GM19238 (cell line): ENCODE results near the gene MRTFA.
"Not testable (repeated sequence)": the region's sequence is repeated elsewhere in the genome, so short reads cannot be mapped to it uniquely, and the experiment has no call there.

Experiments used
- DNase-seq: peaks from one replicate; pipeline ENCODE4 v3.0.0; 2011; ENCODE audit warnings: low spot score; ENCODE audit not compliant: insufficient read length

MRTFA gene

GRCh38 chr22:40628354-40629042 is 8.0 kb downstream of the MRTFA start:
- DNase-seq: no peak

- DNase-seq: no peak
Measured at GRCh38 chr22:40627612-40628011, 8.9 kb downstream of the MRTFA start.

- DNase-seq: no peak
Measured at GRCh38 chr22:40626851-40627250, 9.7 kb downstream of the MRTFA start.

- DNase-seq: not testable (repeated sequence)
Measured at GRCh38 chr22:40625794-40626193, 10.7 kb downstream of the MRTFA start.

- DNase-seq: not testable (repeated sequence)
Measured at GRCh38 chr22:40625281-40625680, 11.2 kb downstream of the MRTFA start.

GRCh38 chr22:40624770-40625169 is 11.7 kb downstream of the MRTFA start:
- DNase-seq: no peak

GRCh38 chr22:40621309-40622151 is 15.0 kb downstream of the MRTFA start:
- DNase-seq: no peak

- DNase-seq: no peak
Measured at GRCh38 chr22:40620464-40621046, 16.0 kb downstream of the MRTFA start.

GRCh38 chr22:40618400-40618799 is 18.1 kb downstream of the MRTFA start:
- no peak for DNase-seq

GRCh38 chr22:40616578-40616977 is 19.9 kb downstream of the MRTFA start:
- DNase-seq: no peak

- no peak for DNase-seq
Measured at GRCh38 chr22:40613067-40613466, 23.5 kb downstream of the MRTFA start.

GRCh38 chr22:40612291-40612751 is 24.2 kb downstream of the MRTFA start:
- DNase-seq: no peak

- no peak for DNase-seq
Measured at GRCh38 chr22:40611606-40612005, 24.9 kb downstream of the MRTFA start.

- no peak for DNase-seq
Measured at GRCh38 chr22:40610329-40610850, 26.1 kb downstream of the MRTFA start.

- DNase-seq: no peak
Measured at GRCh38 chr22:40609216-40609615, 27.3 kb downstream of the MRTFA start.

GRCh38 chr22:40607506-40607905 is 29.0 kb downstream of the MRTFA start:
- DNase-seq: no peak

GRCh38 chr22:40606306-40606705 is 30.2 kb downstream of the MRTFA start:
- DNase-seq: no peak

- DNase-seq: no peak
Measured at GRCh38 chr22:40605761-40606160, 30.8 kb downstream of the MRTFA start.

GRCh38 chr22:40603088-40603605 is 33.4 kb downstream of the MRTFA start:
- no peak for DNase-seq

- no peak for DNase-seq
Measured at GRCh38 chr22:40602231-40602630, 34.3 kb downstream of the MRTFA start.

- no peak for DNase-seq
Measured at GRCh38 chr22:40599731-40600130, 36.8 kb downstream of the MRTFA start.

GRCh38 chr22:40598712-40599111 is 37.8 kb downstream of the MRTFA start:
- DNase-seq: not testable (repeated sequence)
